B cell (primary cell): ENCODE measurements around the gene CYP1A1. TPM values are rescaled to one million over a fixed set of nuclear protein-coding genes. Genes with fewer than 3 reads are reported as not detected.

Experiments
- ATAC-seq: fragments of 200-7000 bp; cut with Tn5 transposase; one replicate; pipeline ENCODE4 v1.10.0; 2021; ENCODE audit warnings: low read depth, mild to moderate bottlenecking, moderate number of reproducible peaks, moderate library complexity
- CTCF ChIA-PET: fragments of 350-600 bp; sonication (Branson Sonifier 250); formaldehyde crosslinking; loops from one replicate; lab custom pipeline; 2021; ENCODE audit warnings: antibody characterized with exemption, inconsistent platforms; lab: Charles Lee
- POLR2A ChIA-PET: fragments of 350-600 bp; sonication (Branson Sonifier 250); formaldehyde crosslinking; loops from one replicate; lab custom pipeline; 2021; ENCODE audit warnings: antibody characterized with exemption; lab: Charles Lee
- DNase-seq: peaks from one replicate; pipeline ENCODE4 v3.0.0; 2013
- H2AFZ ChIP-seq: 2 replicates; pipeline ENCODE4 v1.6.1; 2012; ENCODE audit warnings: mild to moderate bottlenecking, low read depth, low read length; ENCODE audit not compliant: insufficient read depth, poor library complexity, severe bottlenecking
- H3K27ac ChIP-seq, 2 donors: 1 replicate in 1 of 2; 2 replicates in 1 of 2; pipeline ENCODE4 v1.5.1; 2012 to 2013; ENCODE audit warnings: low read length in 2 of 2, mild to moderate bottlenecking in 2 of 2, moderate library complexity in 1 of 2
- H3K27me3 ChIP-seq, 4 experiments: fragments of 200-600 bp in 1 of 4; sonication (generic) in 1 of 4; replicated peaks in 1 of 4; 1 replicate in 2 of 4; 2 replicates in 2 of 4; pipeline versions ENCODE4 v1.6.1 to v1.7.0; 2013 to 2016; ENCODE audit warnings: low read length in 3 of 4, mild to moderate bottlenecking in 2 of 4, mixed read lengths in 1 of 4, moderate library complexity in 1 of 4; ENCODE audit not compliant: insufficient read depth in 4 of 4, control insufficient read depth in 3 of 4; ENCODE audit errors: control extremely low read depth in 1 of 4
- H3K36me3 ChIP-seq, 2 experiments: replicated peaks in 1 of 2; 1 replicate in 1 of 2; 2 replicates in 1 of 2; pipeline versions ENCODE4 v1.6.1 to v1.7.1; 2013; ENCODE audit warnings: low read length in 1 of 2; ENCODE audit not compliant: insufficient read depth in 2 of 2, control insufficient read depth in 1 of 2; ENCODE audit errors: control extremely low read depth in 1 of 2, extremely low read depth in 1 of 2
- H3K4me1 ChIP-seq, 2 donors: fragments of 200-600 bp in 1 of 2; sonication (generic) in 1 of 2; 1 replicate in 1 of 2; 2 replicates in 1 of 2; pipeline versions ENCODE4 v1.5.1 to v1.6.1; 2013 to 2017; ENCODE audit warnings: low read length in 2 of 2; ENCODE audit not compliant: control insufficient read depth in 2 of 2, insufficient read depth in 2 of 2
- H3K4me2 ChIP-seq: replicated peaks from 2 replicates; pipeline ENCODE3; 2012; ENCODE audit warnings: mild to moderate bottlenecking, low read depth, low read length; ENCODE audit not compliant: poor library complexity, severe bottlenecking
- H3K4me3 ChIP-seq, 5 experiments: fragments of 200-600 bp in 1 of 5; sonication (generic) in 1 of 5; 1 replicate in 3 of 5; 2 replicates in 2 of 5; pipeline versions ENCODE4 v1.5.1 to v1.7.0; 2011 to 2016; ENCODE audit warnings: low read length in 4 of 5, mild to moderate bottlenecking in 4 of 5, low read depth in 2 of 5, control low read depth in 1 of 5, moderate library complexity in 1 of 5; ENCODE audit not compliant: insufficient read depth in 1 of 5; ENCODE audit errors: control extremely low read depth in 1 of 5, extremely low read depth in 1 of 5
- H3K79me2 ChIP-seq: fragments of 200-600 bp; sonication (generic); one replicate; pipeline ENCODE4 v1.6.0; 2016; ENCODE audit warnings: low read length; ENCODE audit not compliant: control insufficient read depth, insufficient read depth
- H3K9ac ChIP-seq: fragments of 200-600 bp; sonication (generic); 2 replicates; pipeline ENCODE4 v1.6.1; 2017; ENCODE audit warnings: mild to moderate bottlenecking, low read length, moderate library complexity
- H3K9me3 ChIP-seq, 3 donors: one replicate each; pipeline versions ENCODE4 v1.6.1 to v1.7.1; 2013; ENCODE audit warnings: low read length in 2 of 3; ENCODE audit not compliant: control insufficient read depth in 2 of 3, insufficient read depth in 1 of 3; ENCODE audit errors: control extremely low read depth in 1 of 3
- H4K20me1 ChIP-seq: 2 replicates; pipeline ENCODE4 v1.6.0; 2012; ENCODE audit warnings: mild to moderate bottlenecking, low read length; ENCODE audit not compliant: insufficient read depth, control insufficient read depth, poor library complexity, severe bottlenecking
- H3K27ac Mint-ChIP-seq: one replicate; pipeline ENCODE4 v1.8.0; 2021; ENCODE audit warnings: mixed read lengths
- H3K27me3 Mint-ChIP-seq: one replicate; pipeline ENCODE4 v1.8.0; 2021; ENCODE audit warnings: mixed read lengths
- H3K4me1 Mint-ChIP-seq: one replicate; pipeline ENCODE4 v1.8.0; 2021; ENCODE audit warnings: mixed read lengths
- H3K4me3 Mint-ChIP-seq: one replicate; pipeline ENCODE4 v1.8.0; 2021; ENCODE audit warnings: mixed read lengths
- H3K9me3 Mint-ChIP-seq: one replicate; pipeline ENCODE4 v1.8.0; 2022; ENCODE audit warnings: mixed read lengths; ENCODE audit not compliant: insufficient read depth
- CTCF ChIP-seq: fragments of 200-600 bp; IDR thresholded peaks from one replicate; pipeline ENCODE4 v1.8.0; 2022; ENCODE audit warnings: antibody characterized with exemption, mild to moderate bottlenecking
- EZH2 ChIP-seq: IDR thresholded peaks from 2 replicates; pipeline ENCODE4 v1.6.1; 2012; ENCODE audit warnings: borderline replicate concordance, low read depth, mild to moderate bottlenecking, moderate library complexity, low read length; ENCODE audit not compliant: insufficient read depth, poor library complexity, severe bottlenecking
- WGBS: methylation state at CpG from one replicate; pipeline ENCODE4 v1.1.5; 2013; ENCODE audit warnings: missing lambda C conversion rate; ENCODE audit not compliant: insufficient coverage; 5-methylcytosine and 5-hydroxymethylcytosine counted together
- intact Hi-C: fragments of 100-400 bp; cut with micrococcal nuclease; formaldehyde crosslinking; loops from one replicate; pipeline ENCODE4 v1.10.0; 2022
- polyA plus RNA-seq: library from polyadenylated mRNA; depleted of rRNA; stranded (reverse); fragments of >200 nt; gene quantifications from 2 replicates; pipeline ENCODE4 v1.2.3, GENCODE V29; 2012
- total RNA-seq, 2 donors: library from RNA; stranded (reverse); fragments of 120-200 nt in 1 of 2; gene quantifications; 1 replicate in 1 of 2; 2 replicates in 1 of 2; pipeline versions ENCODE4 v1.2.3 to v1.2.4, GENCODE V29; 2013 to 2022

The CYP1A1 gene
- total and polyA plus RNA-seq, 2 donors (not counting 1 experiment from before 2014, with no cell fraction given): 0.24 TPM; not detected in 1

- 85% methylated on average over 3 of the region's 5 CpGs for WGBS
- no peaks in the 10 kb centered on the region for H3K9me3 Mint-ChIP-seq
- Histone ChIP-seq H3K79me2 (peaks cover 78% of the 10 kb centered on the region), H3K27ac (peak overlapping the region; percentile 25 to 99), H3K9me3 (no peaks in the 10 kb centered on the region), H3K4me3 (no peak overlapping the region), H3K4me2 (peak overlapping the region; percentile 74), H3K9ac (no peak overlapping the region), H3K36me3 (no peaks in the 10 kb centered on the region), H3K27me3 (no peaks in the 10 kb centered on the region), H4K20me1 (no peaks in the 10 kb centered on the region), H2AFZ (no peak overlapping the region), H3K4me1 (peaks cover 80 to 87% of the 10 kb centered on the region in 2 donors)
- intact Hi-C loops: no loop called here
- peak overlapping the region; percentile 78 for H3K27ac Mint-ChIP-seq
- POLR2A ChIA-PET: interaction anchor here (0.6 to 15.2 kb wide), 7 partner anchors 10 to 143 kb away, joined by 3 to 572 read pairs (median 6); no protein-coding TSS in a partner anchor
- TF ChIP-seq EZH2 (no peak), CTCF (no peak)
- peaks cover 80% of the 10 kb centered on the region for H3K4me1 Mint-ChIP-seq
- ATAC-seq (no peak), DNase-seq (no peak)
- peak overlapping the region; percentile 49 for H3K4me3 Mint-ChIP-seq
- H3K27me3 Mint-ChIP-seq: no peaks in the 10 kb centered on the region
- CTCF ChIA-PET: interaction anchor here (0.6 to 29.7 kb wide), 6 partner anchors 21 to 284 kb away, joined by 3 to 2548 read pairs (median 103); partner anchors contain the start of genes CSK, LMAN1L and ULK3
These were observed 48.5 kb upstream of the CYP1A1 start for GRCh38 chr15:74773731-74774252.

GRCh38 chr15:74773329-74773728, 48.0 kb upstream of the CYP1A1 start:
- H3K36me3 ChIP-seq: no peaks in the 10 kb centered on the region
- ChIA-PET POLR2A (interaction anchor here (0.6 to 15.2 kb wide), 5 partner anchors 11 to 143 kb away, joined by 3 to 572 read pairs (median 6); no protein-coding TSS in a partner anchor), CTCF (interaction anchor here (7.1 to 29.7 kb wide), 5 partner anchors 21 to 177 kb away, joined by 87 to 2548 read pairs (median 108); partner anchors contain the start of genes CSK, LMAN1L and ULK3)
- H3K4me1 ChIP-seq: peaks cover 78 to 86% of the 10 kb centered on the region in 2 donors
- no peak for TF ChIP-seq CTCF
- TF ChIP-seq EZH2: no peak
- Mint-ChIP-seq H3K4me3 (peak overlapping the region; percentile 49), H3K27ac (peak overlapping the region; percentile 78), H3K27me3 (no peaks in the 10 kb centered on the region), H3K4me1 (peaks cover 79% of the 10 kb centered on the region), H3K9me3 (no peaks in the 10 kb centered on the region)
- H3K4me2 ChIP-seq: peak overlapping the region; percentile 74
- no peak overlapping the region for H3K4me3 ChIP-seq
- peaks cover 77% of the 10 kb centered on the region for H3K79me2 ChIP-seq
- no peaks in the 10 kb centered on the region for H3K27me3 ChIP-seq
- H3K9me3 ChIP-seq: no peaks in the 10 kb centered on the region
- ATAC-seq (no peak), DNase-seq (no peak)
- no peaks in the 10 kb centered on the region for H4K20me1 ChIP-seq
- peak overlapping the region; percentile 25 to 99 for H3K27ac ChIP-seq
- WGBS: 88% methylated on average over 5 of the region's 5 CpGs
- no peak overlapping the region for H2AFZ ChIP-seq
- H3K9ac ChIP-seq: no peak overlapping the region
- intact Hi-C loops: no loop called here
